Measurements from ENCODE around the gene ICAM4.

DNA sequence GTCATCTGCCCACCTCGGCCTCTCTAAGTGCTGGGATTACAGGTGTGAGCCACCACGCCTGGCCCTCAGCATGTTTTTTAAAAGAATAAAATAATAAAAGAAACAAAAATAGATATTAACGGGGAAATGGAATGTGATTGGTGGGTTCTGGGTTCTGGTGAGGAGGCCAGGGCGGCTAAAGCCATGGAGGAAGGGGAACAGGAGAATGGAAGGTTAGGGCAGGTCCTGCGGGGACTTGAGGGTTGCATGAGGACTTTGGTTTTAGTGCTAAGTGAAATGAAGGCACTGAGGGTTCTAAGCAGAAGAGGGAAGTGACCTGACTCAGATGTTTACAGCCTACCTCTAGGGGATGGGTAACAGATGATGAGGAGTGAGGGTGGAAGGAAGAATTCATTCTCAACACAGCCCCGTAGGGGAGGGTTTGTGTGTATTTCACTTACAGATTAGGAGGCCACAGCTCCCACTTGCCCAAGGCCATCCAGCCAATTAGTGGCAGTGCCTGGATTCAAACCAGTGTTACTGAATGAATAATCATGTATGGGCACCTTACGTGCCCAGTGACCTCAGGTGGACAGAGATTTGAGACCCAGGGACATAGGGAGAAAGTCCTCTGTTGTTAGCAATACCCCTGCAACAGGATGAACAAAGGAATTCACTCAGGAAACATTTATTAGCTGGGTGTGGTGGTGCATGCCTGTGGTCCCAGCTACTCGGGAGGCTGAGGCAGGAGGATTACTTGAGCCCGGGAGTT lies 41.4 kb upstream of the ICAM4 start:
- TF ChIP-seq, protein P1, sequence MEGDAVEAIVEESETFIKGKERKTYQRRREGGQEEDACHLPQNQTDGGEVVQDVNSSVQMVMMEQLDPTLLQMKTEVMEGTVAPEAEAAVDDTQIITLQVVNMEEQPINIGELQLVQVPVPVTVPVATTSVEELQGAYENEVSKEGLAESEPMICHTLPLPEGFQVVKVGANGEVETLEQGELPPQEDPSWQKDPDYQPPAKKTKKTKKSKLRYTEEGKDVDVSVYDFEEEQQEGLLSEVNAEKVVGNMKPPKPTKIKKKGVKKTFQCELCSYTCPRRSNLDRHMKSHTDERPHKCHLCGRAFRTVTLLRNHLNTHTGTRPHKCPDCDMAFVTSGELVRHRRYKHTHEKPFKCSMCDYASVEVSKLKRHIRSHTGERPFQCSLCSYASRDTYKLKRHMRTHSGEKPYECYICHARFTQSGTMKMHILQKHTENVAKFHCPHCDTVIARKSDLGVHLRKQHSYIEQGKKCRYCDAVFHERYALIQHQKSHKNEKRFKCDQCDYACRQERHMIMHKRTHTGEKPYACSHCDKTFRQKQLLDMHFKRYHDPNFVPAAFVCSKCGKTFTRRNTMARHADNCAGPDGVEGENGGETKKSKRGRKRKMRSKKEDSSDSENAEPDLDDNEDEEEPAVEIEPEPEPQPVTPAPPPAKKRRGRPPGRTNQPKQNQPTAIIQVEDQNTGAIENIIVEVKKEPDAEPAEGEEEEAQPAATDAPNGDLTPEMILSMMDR (IDR thresholded peaks at IDR 0.05) = no peak
- TF ChIP-seq EP300 (IDR thresholded peaks at IDR 0.05) = no peak

All from tibial nerve (tissue), 4 donors.